Mesothelial cell of epicardium (in vitro differentiated cells): ENCODE results near the gene HIKESHI. TPM values are rescaled to one million over a fixed set of nuclear protein-coding genes. Genes with fewer than 3 reads are reported as not detected.
"Not testable (repeated sequence)": the region's sequence is repeated elsewhere in the genome, so short reads cannot be mapped to it uniquely, and the experiment has no call there.

Source experiments
- DNase-seq, 2 experiments: peaks; one replicate each; pipeline ENCODE4 v3.0.0; 2021; ENCODE audit warnings: low spot score in 2 of 2; ENCODE audit not compliant: unreplicated experiment in 2 of 2
- H3K27ac Mint-ChIP-seq: 2 replicates; pipeline ENCODE4 v1.8.0; 2021; ENCODE audit warnings: mixed read lengths
- H3K27me3 Mint-ChIP-seq: 2 replicates; pipeline ENCODE4 v1.8.0; 2021; ENCODE audit warnings: low read depth, mixed read lengths
- H3K36me3 Mint-ChIP-seq: 2 replicates; pipeline ENCODE4 v1.8.0; 2021; ENCODE audit warnings: mixed read lengths
- H3K4me1 Mint-ChIP-seq: 2 replicates; pipeline ENCODE4 v1.8.0; 2021; ENCODE audit warnings: mixed read lengths
- H3K4me3 Mint-ChIP-seq: 2 replicates; pipeline ENCODE4 v1.8.0; 2021; ENCODE audit warnings: mild to moderate bottlenecking, moderate library complexity, mixed read lengths
- H3K9me3 Mint-ChIP-seq: 2 replicates; pipeline ENCODE4 v1.8.0; 2021; ENCODE audit warnings: mixed read lengths
- CTCF ChIP-seq: fragments of 200-600 bp; sonication (generic); IDR thresholded peaks from one replicate; pipeline ENCODE4 v1.5.0; 2021; ENCODE audit warnings: antibody characterized with exemption; ENCODE audit not compliant: unreplicated experiment
- total RNA-seq: library from RNA; stranded (reverse); gene quantifications from 3 replicates; pipeline ENCODE4 v1.2.1, GENCODE V29; 2021

HIKESHI gene
- total RNA-seq, 1 donor from 2014 or later: 38.0 TPM

GRCh38 chr11:86288776-86289507 lies 13.1 kb upstream of the HIKESHI start:
- H3K27ac Mint-ChIP-seq: no peak overlapping the region
- DNase-seq: no peak
- TF ChIP-seq CTCF: no peak

DNA sequence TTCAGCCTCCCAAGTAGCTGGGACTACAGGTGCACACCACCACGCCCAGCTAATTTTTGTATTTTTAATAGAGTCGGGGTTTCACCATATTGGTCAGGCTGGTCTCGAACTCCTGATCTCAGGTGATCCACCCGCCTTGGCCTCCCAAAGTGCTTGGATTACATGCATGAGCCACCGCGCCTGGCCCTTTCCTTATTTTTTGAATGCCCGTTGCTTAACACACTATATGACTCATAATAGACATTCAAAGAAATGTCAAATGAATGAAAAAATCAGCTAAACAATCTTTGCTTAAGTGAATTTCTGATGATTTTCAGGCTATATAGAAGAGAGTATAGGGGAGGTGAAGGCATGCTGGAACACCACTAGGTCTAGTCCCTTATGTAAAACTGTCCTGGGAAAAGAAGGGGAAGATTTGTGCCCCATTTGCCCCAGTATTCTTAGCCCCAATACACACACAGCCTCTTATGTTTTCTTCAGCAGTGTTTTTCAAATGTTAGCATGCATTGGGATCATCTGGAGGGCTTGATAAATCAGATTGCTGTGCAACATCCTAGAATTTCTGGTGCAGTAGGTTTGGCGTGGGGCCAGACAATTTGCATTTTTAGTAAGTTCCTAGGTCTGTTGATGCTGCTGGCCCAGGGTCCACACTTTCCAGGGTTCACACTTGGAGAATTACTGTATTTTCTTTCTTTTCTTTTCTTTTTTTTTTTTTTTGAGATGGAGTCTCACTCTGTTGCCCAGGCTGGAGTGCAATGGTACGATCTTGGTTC lies 12.3 kb upstream of the HIKESHI start:
- not testable (repeated sequence) for H3K9me3 Mint-ChIP-seq, DNase-seq, H3K4me1 Mint-ChIP-seq, H3K4me3 Mint-ChIP-seq, H3K27ac Mint-ChIP-seq, H3K27me3 Mint-ChIP-seq, H3K36me3 Mint-ChIP-seq

More at GRCh38 chr11:86288776-86289507, 13.1 kb upstream of the HIKESHI start:
- no peak overlapping the region for H3K4me3 Mint-ChIP-seq
- no peaks in the 10 kb centered on the region for H3K27me3 Mint-ChIP-seq
- no peaks in the 10 kb centered on the region for H3K4me1 Mint-ChIP-seq
- H3K9me3 Mint-ChIP-seq: no peaks in the 10 kb centered on the region
- peaks cover 2% of the 10 kb centered on the region for H3K36me3 Mint-ChIP-seq

DNA sequence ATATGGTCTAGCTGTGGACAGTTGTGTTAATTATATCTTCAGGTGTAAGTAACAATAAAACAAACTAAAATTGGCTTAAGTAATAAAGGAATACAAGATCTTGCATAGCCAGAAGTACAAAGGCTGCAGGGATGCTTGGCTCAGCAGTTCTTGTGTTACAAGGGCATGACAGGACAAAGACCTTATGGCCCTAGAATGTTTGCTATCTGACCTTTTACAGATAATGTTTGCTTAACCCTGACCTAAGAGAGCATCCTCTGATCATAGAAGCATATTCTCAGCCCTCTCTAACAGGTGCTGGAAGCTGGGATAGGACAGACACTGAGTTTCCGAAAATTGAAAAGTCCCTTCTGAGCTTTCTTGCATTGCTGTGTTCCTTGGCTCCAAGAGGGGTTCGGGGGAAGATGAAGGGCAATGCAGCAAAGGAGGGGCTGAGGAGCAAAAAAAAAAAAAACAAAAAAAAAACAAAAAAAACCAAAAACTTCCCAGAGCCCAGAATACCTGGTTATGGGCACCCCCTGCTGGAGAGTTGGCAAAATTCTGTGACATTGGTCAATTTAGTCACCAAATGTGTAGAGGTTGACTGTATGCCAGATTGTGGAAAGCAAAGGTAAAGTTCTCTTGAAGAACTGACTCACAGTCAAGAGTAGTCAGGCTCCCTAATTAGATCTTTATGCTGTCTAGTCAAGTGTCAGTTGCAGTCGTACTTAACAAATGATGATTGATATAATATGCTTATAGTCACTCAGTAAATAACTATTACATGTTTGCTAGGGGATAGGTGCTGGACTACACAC lies 10.4 kb upstream of the HIKESHI start:
- H3K4me3 Mint-ChIP-seq: no peak overlapping the region
- no peaks in the 10 kb centered on the region for H3K36me3 Mint-ChIP-seq
- H3K27me3 Mint-ChIP-seq: peaks cover 2% of the 10 kb centered on the region
- H3K9me3 Mint-ChIP-seq: peaks cover 12% of the 10 kb centered on the region
- no peak overlapping the region for H3K27ac Mint-ChIP-seq
- TF ChIP-seq CTCF: peak; percentile 81
- H3K4me1 Mint-ChIP-seq: no peaks in the 10 kb centered on the region
- DNase-seq: peak in 1 of 2 experiments; percentile 60

DNA sequence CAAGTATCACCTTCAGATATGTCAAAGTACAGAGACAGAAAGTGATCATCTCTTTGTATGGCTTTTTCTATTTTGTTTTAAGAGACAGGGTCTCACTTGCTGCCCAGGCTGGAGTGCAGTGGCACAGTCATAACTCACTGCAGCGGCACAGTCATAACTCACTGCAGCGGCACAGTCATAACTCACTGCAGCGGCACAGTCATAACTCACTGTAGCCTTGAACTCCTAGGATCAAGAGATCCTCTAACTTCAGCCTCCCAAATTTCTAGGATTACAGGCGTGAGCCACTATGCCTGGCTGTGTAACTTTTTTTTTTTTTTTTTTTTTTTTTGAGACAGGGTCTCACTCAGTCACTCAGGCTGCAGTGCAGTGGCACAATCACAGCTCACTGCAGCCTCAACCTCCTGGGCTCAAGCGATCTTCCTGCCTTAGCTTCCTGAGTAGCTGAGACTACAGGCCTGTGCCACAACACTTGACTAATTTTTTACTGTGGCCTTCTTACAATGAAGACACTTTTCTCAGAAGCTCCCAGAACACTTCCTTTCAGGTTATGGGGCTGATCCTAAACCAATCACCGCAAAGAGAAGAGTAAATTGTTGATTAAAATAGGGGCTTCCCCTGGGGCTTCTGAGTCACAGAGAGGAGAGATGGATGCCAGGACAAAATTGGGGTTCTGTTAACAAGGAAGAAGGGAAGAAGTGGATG lies 9.0 kb upstream of the HIKESHI start:
- no peaks in the 10 kb centered on the region for H3K4me1 Mint-ChIP-seq
- peaks cover 14% of the 10 kb centered on the region for H3K9me3 Mint-ChIP-seq
- no peak overlapping the region for H3K27ac Mint-ChIP-seq
- H3K27me3 Mint-ChIP-seq: peaks cover 4% of the 10 kb centered on the region
- TF ChIP-seq CTCF: no peak
- H3K4me3 Mint-ChIP-seq: no peak overlapping the region
- no peaks in the 10 kb centered on the region for H3K36me3 Mint-ChIP-seq
- no peak for DNase-seq

- H3K27ac Mint-ChIP-seq: no peak overlapping the region
- TF ChIP-seq CTCF: no peak
- DNase-seq: no peak
- peaks cover 15% of the 10 kb centered on the region for H3K9me3 Mint-ChIP-seq
- no peaks in the 10 kb centered on the region for H3K36me3 Mint-ChIP-seq
- no peaks in the 10 kb centered on the region for H3K4me1 Mint-ChIP-seq
- no peak overlapping the region for H3K4me3 Mint-ChIP-seq
- peaks cover 4% of the 10 kb centered on the region for H3K27me3 Mint-ChIP-seq
Measured at GRCh38 chr11:86294026-86294425, 8.0 kb upstream of the HIKESHI start.
